Endothelial cell of umbilical vein (primary cell): ENCODE data around the gene ALK. TPM values are rescaled to one million over a fixed set of nuclear protein-coding genes. Genes with fewer than 3 reads are reported as not detected.

Source experiments
- BruUV-seq: library from RNA; stranded (reverse); fragments of 400-500 nt; replicated peaks from 2 replicates; lab custom pipeline; 2021; lab: Mats Ljungman, UMichigan
- CTCF ChIA-PET: fragments of 300-600, 350-600 bp; sonication (Branson Sonifier 250); formaldehyde crosslinking; loops from one replicate; lab custom pipeline; 2021; ENCODE audit warnings: antibody characterized with exemption, inconsistent platforms; lab: Charles Lee
- POLR2A ChIA-PET: fragments of 300-600, 350-600 bp; sonication (Branson Sonifier 250); formaldehyde crosslinking; loops from one replicate; lab custom pipeline; 2021; ENCODE audit warnings: antibody characterized with exemption, inconsistent platforms; lab: Charles Lee
- DNase-seq: peaks from one replicate; pipeline ENCODE4 v3.0.0-alpha.2; 2011; ENCODE audit warnings: low read depth, low spot score
- FAIRE-seq: peaks from 2 replicates; lab custom pipeline; 2011; peaks lifted over from hg19 to GRCh38; lab: Jason Lieb, UNC
- H2AFZ ChIP-seq: 2 replicates; pipeline ENCODE4 v1.6.0; 2012; ENCODE audit warnings: low read depth, low read length, control low read depth, inconsistent platforms
- H3K27ac ChIP-seq: 2 replicates; pipeline ENCODE4 v1.5.1; 2011; ENCODE audit warnings: low read depth, mild to moderate bottlenecking, control low read depth, low read length, moderate library complexity; ENCODE audit not compliant: insufficient read depth
- H3K27me3 ChIP-seq, 2 experiments: 2 replicates each; pipeline versions ENCODE4 v1.6.0 to v1.6.1; 2011; ENCODE audit warnings: low read length in 2 of 2, mixed read lengths in 1 of 2; ENCODE audit not compliant: control insufficient read depth in 2 of 2, insufficient read depth in 2 of 2
- H3K36me3 ChIP-seq, 2 experiments: 2 replicates in 1 of 2; 3 replicates in 1 of 2; pipeline ENCODE4 v1.5.1; 2011; ENCODE audit warnings: low read length in 2 of 2, mild to moderate bottlenecking in 1 of 2, moderate library complexity in 1 of 2; ENCODE audit not compliant: control insufficient read depth in 2 of 2, insufficient read depth in 2 of 2; ENCODE audit errors: extremely low read depth in 1 of 2
- H3K4me1 ChIP-seq: 3 replicates; pipeline ENCODE4 v1.5.1; 2011; ENCODE audit warnings: mild to moderate bottlenecking, low read length; ENCODE audit not compliant: control insufficient read depth, insufficient read depth; ENCODE audit errors: extremely low read depth
- H3K4me2 ChIP-seq: 2 replicates; pipeline ENCODE4 v1.6.1; 2011; ENCODE audit warnings: low read length, control low read depth, mixed read lengths; ENCODE audit not compliant: insufficient read depth
- H3K4me3 ChIP-seq, 3 experiments: fragments of 200-600 bp in 1 of 3; sonication (generic), shearing (Covaris generic) in 1 of 3; replicated peaks in 1 of 3; 2 replicates each; pipeline ENCODE4 v1.5.1; 2011 to 2016; ENCODE audit warnings: control low read depth in 3 of 3, low read length in 3 of 3, mild to moderate bottlenecking in 2 of 3, inconsistent platforms in 1 of 3, low read depth in 1 of 3, moderate library complexity in 1 of 3; ENCODE audit not compliant: insufficient read depth in 1 of 3
- H3K79me2 ChIP-seq: 2 replicates; pipeline ENCODE4 v1.6.0; 2012; ENCODE audit warnings: low read length, inconsistent platforms; ENCODE audit not compliant: control insufficient read depth, insufficient read depth
- H3K9ac ChIP-seq: replicated peaks from 2 replicates; pipeline ENCODE3; 2011; ENCODE audit warnings: low read length, control low read depth; ENCODE audit not compliant: insufficient read depth; ENCODE audit errors: extremely low read depth
- H3K9me1 ChIP-seq: replicated peaks from 3 replicates; pipeline ENCODE4 v1.6.0; 2011; ENCODE audit warnings: mild to moderate bottlenecking, low read length; ENCODE audit not compliant: control insufficient read depth, insufficient read depth; ENCODE audit errors: extremely low read depth
- H3K9me3 ChIP-seq: replicated peaks from 2 replicates; pipeline ENCODE4 v1.5.1; 2012; ENCODE audit warnings: low read length, inconsistent platforms; ENCODE audit not compliant: control insufficient read depth, insufficient read depth
- H4K20me1 ChIP-seq: replicated peaks from 2 replicates; pipeline ENCODE3; 2011; ENCODE audit warnings: mild to moderate bottlenecking, low read length; ENCODE audit not compliant: control insufficient read depth, insufficient read depth; ENCODE audit errors: extremely low read depth
- EZH2 ChIP-seq: IDR thresholded peaks from 2 replicates; pipeline ENCODE4 v1.6.1; 2012; ENCODE audit warnings: borderline replicate concordance, low read depth, mild to moderate bottlenecking, moderate library complexity, low read length, inconsistent platforms; ENCODE audit not compliant: severe bottlenecking
- FOS ChIP-seq: IDR thresholded peaks from 2 replicates; pipeline ENCODE4 v1.6.1; 2011; ENCODE audit warnings: mild to moderate bottlenecking, low read length, moderate library complexity, borderline replicate concordance; ENCODE audit not compliant: insufficient read depth
- GATA2 ChIP-seq: IDR thresholded peaks from 2 replicates; pipeline ENCODE4 v1.7.0; 2011; ENCODE audit warnings: low read depth, mild to moderate bottlenecking, moderate library complexity, mixed read lengths, low read length; ENCODE audit not compliant: insufficient read length, insufficient read depth
- JUN ChIP-seq: IDR thresholded peaks from 2 replicates; pipeline ENCODE4 v1.6.1; 2011; ENCODE audit warnings: borderline replicate concordance, low read depth; ENCODE audit not compliant: insufficient read length, insufficient read depth
- MYC ChIP-seq: IDR thresholded peaks from one replicate; pipeline ENCODE4 v1.6.1; 2011; ENCODE audit warnings: mild to moderate bottlenecking, low read depth, low read length
- POLR2A ChIP-seq: IDR thresholded peaks from 2 replicates; pipeline ENCODE4 v1.6.1; 2012; ENCODE audit warnings: low read depth, mild to moderate bottlenecking, control low read depth, low read length
- POLR2AphosphoS5 ChIP-seq: IDR thresholded peaks from 2 replicates; pipeline ENCODE4 v1.6.1; 2012; ENCODE audit warnings: low read depth, mild to moderate bottlenecking, control low read depth, low read length, moderate library complexity; ENCODE audit not compliant: insufficient read depth
- dilution Hi-C: fragments of 300-500 bp; cut with MboI; formaldehyde crosslinking; loops from one replicate; pipeline ENCODE4 v1.15.0; 2019; ENCODE audit warnings: low sequenced_read_pairs; ENCODE audit not compliant: extremely low pct_ligation_motif_present
- intact Hi-C: fragments of 100-400 bp; cut with micrococcal nuclease; formaldehyde crosslinking; loops from one replicate; pipeline ENCODE4 v1.10.0; 2022
- polyA plus RNA-seq, 4 experiments: library from polyadenylated mRNA; depleted of rRNA in 3 of 4; stranded (reverse) in 3 of 4; unstranded in 1 of 4; fragments of >200 nt; gene quantifications; 2 replicates each; pipeline versions ENCODE4 v1.2.1 to v1.2.3, GENCODE V29; 2011 to 2012; ENCODE audit warnings: missing spikeins in 1 of 4
- total RNA-seq: library from RNA; stranded (reverse); gene quantifications from 2 replicates; pipeline ENCODE4 v1.2.3, GENCODE V29; 2021
- TF ChIP-seq, protein P1 (sequence below): IDR thresholded peaks from 2 replicates; pipeline ENCODE4 v1.6.1; 2011; ENCODE audit not compliant: insufficient read depth, insufficient read length
- TF ChIP-seq, protein P2 (sequence below), 2 donors: IDR thresholded peaks; 1 replicate in 1 of 2; 2 replicates in 1 of 2; pipeline ENCODE4 v1.5.1; 2011; ENCODE audit warnings: low read length in 2 of 2, mild to moderate bottlenecking in 2 of 2, moderate library complexity in 2 of 2, control low read depth in 1 of 2, inconsistent platforms in 1 of 2, low read depth in 1 of 2; ENCODE audit not compliant: insufficient read depth in 1 of 2; ENCODE audit errors: extremely low read depth in 1 of 2

The ALK gene
- total and polyA plus RNA-seq, 2 donors (not counting 3 experiments of a cell fraction or from before 2014, with no cell fraction given), result not detected

DNA sequence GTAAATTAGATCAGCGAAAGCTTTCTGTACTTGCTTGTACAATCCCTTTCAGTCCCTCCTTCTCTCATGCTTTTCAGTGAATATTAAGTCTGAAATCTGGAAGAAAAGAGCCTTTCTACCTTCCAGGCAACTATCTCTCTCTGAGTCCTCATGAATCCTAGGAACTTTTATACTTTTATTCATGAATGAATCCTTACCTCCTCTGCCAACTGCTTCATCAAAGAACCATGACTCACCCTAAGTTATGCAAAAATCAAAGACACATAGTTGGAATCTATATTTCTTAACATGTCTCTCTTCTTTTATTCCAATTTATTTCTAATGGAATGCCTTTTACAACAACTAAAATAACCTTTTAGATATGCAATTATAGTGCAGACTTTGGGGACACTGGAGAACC lies 412.0 kb downstream of the ALK start:
- H3K9me1 ChIP-seq, result no peaks in the 10 kb centered on the region
- no peak overlapping the region for H3K4me3 ChIP-seq
- no peaks in the 10 kb centered on the region for H4K20me1 ChIP-seq
- intact Hi-C loops, result no loop called here
- H3K9ac ChIP-seq, result no peak overlapping the region
- POLR2A ChIA-PET, result no interaction called here
- FAIRE-seq (no peak), DNase-seq (no peak)
- H3K36me3 ChIP-seq, result no peaks in the 10 kb centered on the region
- H2AFZ ChIP-seq, result no peak overlapping the region
- TF ChIP-seq, protein P1, sequence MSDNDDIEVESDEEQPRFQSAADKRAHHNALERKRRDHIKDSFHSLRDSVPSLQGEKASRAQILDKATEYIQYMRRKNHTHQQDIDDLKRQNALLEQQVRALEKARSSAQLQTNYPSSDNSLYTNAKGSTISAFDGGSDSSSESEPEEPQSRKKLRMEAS, result no peak
- TF ChIP-seq POLR2A (no peak), GATA2 (no peak), POLR2AphosphoS5 (no peak), FOS (no peak), MYC (no peak), JUN (no peak), EZH2 (no peak)
- TF ChIP-seq, protein P2, sequence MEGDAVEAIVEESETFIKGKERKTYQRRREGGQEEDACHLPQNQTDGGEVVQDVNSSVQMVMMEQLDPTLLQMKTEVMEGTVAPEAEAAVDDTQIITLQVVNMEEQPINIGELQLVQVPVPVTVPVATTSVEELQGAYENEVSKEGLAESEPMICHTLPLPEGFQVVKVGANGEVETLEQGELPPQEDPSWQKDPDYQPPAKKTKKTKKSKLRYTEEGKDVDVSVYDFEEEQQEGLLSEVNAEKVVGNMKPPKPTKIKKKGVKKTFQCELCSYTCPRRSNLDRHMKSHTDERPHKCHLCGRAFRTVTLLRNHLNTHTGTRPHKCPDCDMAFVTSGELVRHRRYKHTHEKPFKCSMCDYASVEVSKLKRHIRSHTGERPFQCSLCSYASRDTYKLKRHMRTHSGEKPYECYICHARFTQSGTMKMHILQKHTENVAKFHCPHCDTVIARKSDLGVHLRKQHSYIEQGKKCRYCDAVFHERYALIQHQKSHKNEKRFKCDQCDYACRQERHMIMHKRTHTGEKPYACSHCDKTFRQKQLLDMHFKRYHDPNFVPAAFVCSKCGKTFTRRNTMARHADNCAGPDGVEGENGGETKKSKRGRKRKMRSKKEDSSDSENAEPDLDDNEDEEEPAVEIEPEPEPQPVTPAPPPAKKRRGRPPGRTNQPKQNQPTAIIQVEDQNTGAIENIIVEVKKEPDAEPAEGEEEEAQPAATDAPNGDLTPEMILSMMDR (IDR thresholded peaks at IDR 0.05; ENCODE audit: extremely low read depth in 1 of 2, insufficient read depth in 1 of 2, low read depth in 1 of 2, low read length in 2 of 2), result no peak
- H3K79me2 ChIP-seq, result no peaks in the 10 kb centered on the region
- dilution Hi-C loops, result no loop called here
- no TSS peak for BruUV-seq
- H3K9me3 ChIP-seq, result peaks cover 3% of the 10 kb centered on the region
- no peak overlapping the region for H3K4me2 ChIP-seq
- H3K4me1 ChIP-seq, result no peaks in the 10 kb centered on the region
- H3K27ac ChIP-seq, result no peak overlapping the region
- CTCF ChIA-PET, result no interaction called here
- no peaks in the 10 kb centered on the region for H3K27me3 ChIP-seq
